KBM-7 (cell line): ENCODE data around the gene PLCH2.

ENCODE experiments used
- DNase-seq: peaks from one replicate; pipeline ENCODE4 v3.0.0-alpha.2; 2015
- in situ Hi-C: fragments of 300-500 bp; cut with MboI; formaldehyde crosslinking; loops from 2 replicates; pipeline ENCODE4 v1.14.3; 2020; ENCODE audit warnings: low sequenced_read_pairs, low pct_unique_long_range_greater_than_20kb, mixed read lengths

PLCH2 gene

DNA sequence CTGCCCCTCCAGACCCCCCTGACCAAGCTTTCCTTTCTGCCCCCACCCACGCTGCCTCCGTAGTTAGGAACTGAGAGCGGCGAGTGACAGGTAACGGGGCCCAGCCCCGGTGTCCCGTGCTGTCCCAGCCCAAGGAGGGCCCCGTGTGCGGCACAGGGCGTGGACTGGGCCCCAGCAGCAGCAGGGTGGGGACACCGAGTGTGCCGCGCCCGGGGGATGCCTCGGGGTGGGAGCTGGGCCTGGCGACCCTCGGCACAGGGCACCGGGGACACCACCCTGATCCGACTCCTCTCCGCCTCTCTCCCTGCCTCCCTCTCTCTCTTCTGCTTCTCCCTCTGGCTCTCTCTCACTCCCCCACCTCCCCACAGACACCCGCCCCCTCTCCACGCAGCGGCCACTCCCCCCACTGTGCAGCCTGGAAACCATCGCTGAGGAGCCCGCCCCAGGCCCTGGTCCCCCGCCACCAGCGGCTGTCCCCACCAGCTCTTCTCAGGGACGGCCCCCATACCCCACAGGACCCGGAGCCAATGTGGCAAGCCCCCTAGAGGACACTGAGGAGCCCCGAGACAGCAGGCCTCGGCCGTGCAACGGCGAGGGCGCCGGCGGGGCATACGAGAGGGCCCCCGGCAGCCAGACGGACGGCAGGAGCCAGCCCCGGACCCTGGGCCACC lies 27.6 kb downstream of the PLCH2 start:
- no peak for DNase-seq
- in situ Hi-C loops: no loop called here

- DNase-seq: no peak
- in situ Hi-C loops: no loop called here
Observed at GRCh38 chr1:2504225-2504948, 28.3 kb downstream of the PLCH2 start.

DNA sequence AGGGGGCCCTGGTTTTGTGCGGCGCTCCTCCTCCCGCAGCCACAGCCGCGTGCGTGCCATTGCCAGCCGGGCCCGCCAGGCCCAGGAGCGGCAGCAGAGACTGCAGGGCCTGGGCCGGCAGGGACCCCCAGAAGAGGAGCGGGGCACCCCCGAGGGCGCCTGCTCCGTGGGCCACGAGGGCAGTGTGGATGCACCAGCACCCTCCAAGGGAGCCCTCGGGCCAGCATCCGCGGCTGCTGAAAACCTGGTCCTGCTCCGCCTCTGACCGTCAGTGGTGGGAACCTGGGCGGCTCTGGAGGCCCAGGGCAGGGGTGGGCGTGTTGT lies 28.8 kb downstream of the PLCH2 start:
- DNase-seq: no peak
- in situ Hi-C loops: no loop called here

- no peak for DNase-seq
- in situ Hi-C loops: no loop called here
Observed at GRCh38 chr1:2505461-2505994, 29.4 kb downstream of the PLCH2 start.

- in situ Hi-C loops: no loop called here
Observed at GRCh38 chr1:2506007-2506860, 30.1 kb downstream of the PLCH2 start.

DNA sequence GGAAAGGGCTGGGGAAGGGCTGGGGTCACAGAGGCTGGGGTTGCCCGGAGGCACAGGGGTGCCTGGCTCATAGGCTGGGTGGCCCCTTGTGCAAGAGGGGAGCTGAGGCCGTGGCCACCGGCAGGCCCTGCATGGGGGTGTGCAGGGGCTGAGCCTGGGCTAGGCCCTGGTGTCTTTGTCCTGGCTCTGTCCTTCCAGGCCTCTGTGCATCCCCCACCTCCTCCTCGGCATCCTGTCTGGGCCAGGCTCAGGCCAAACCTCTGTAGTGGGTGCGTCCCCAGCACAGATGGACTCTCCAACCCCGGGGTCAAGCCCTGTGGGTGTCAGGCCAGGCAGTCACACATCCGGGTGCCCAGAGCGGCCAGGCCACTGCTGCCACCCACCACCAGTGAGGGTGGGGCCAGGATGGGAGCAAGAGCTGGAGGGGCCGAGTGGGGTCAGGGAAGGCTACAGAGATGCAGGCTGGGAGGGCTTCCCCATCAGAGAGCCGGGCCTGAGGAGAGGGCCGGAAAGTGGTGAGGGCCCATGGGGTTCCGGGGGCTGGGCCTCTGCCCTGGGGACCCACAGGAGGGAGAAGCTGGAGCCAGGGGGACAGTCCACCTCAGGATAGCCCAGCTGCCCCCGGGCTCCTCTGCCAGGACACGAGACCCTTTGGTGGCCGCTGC lies 30.9 kb downstream of the PLCH2 start:
- no peak for DNase-seq
- in situ Hi-C loops: no loop called here

More at GRCh38 chr1:2506007-2506860, 30.1 kb downstream of the PLCH2 start:
- no peak for DNase-seq

- DNase-seq: no peak
- in situ Hi-C loops: no loop called here
Observed at GRCh38 chr1:2507744-2508155, 31.7 kb downstream of the PLCH2 start.

- DNase-seq: no peak
- in situ Hi-C loops: no loop called here
Observed at GRCh38 chr1:2508180-2508579, 32.1 kb downstream of the PLCH2 start.

GRCh38 chr1:2508751-2509150 lies 32.7 kb downstream of the PLCH2 start:
- no peak for DNase-seq
- in situ Hi-C loops: no loop called here

DNA sequence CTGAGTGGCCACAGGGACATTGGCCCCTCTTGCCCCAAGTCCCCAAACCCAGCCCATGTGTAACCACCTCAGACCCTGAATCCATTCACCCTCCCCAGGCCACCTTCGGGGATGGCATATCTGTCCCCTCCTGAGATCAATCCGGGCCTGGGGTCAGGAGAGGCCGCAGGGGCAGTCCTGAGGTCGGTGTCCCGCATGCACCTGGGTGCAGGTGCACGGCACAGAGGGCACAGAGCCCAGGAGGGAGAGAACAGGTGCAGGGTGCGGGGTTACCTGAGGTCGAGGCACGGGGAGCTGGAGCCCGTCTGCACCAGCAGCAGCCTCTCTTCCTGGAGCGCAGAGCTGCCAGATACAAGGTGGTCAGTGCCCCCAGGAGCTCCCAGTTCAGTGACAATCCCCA lies 33.5 kb downstream of the PLCH2 start:
- in situ Hi-C loops: no loop called here
- no peak for DNase-seq

DNA sequence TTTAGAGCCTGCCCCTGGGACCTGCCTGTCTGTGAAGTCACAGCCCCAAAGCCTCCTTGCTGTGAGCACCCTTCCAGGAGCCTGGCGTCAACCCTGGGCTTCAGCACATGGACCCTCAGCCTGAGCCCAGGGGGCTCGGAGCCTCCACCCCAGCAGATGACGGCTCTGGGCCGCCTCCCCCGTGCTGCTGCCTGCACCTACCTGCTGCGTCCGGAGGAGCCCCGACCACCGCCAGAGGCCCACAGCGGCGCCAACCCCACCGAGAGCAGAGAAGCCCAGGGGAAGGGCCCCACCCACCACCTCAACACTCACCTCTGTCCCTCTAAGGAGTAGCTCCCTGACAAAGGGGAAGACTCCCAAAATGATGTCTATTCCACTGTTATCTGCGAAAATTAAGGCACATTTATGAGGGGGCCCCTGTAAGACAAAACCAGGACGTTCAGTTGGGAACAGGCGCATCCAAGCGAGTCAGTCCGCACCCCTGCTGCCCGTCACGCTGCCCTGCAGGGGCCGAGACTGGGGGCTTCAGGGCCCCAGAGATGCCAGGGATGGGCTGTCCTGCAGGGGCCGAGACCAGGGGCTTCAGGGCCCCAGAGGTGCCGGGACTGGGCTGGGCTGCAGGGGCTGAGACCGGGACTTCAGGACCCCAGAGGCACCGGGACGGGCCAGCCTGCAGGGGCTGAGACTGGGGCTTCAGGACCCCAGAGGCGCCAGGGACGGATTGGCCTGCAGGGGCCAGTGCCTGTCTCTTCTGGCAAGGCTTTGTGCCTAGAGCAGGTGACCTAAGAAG lies 34.5 kb downstream of the PLCH2 start:
- no peak for DNase-seq
- in situ Hi-C loops: no loop called here

DNA sequence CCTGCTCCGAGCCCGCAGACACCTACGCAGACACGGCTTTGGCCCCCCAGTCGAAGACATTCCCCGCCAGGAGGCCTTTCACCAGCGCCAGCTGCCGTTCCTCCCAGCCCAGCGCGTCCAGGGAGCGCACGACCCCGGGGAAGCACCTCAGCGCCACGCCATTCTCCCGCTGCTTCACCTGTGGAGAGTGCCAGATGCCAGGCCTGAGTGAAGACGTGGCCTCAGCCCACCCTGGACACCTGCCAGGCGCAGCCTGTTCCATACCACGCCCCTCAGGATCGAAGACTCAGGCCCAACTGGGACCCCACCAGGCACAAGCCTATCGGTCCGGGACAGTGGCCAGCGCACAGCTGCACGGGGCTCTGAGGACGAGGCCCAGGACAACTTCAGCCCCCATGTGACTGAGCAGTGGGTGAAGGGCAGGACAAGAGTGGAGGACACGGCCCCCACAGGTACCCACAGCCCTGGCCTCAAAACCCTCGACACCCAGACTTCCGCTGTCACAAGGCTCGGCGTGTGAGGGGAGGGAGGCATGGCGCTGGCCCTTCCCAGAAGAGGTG lies 36.9 kb downstream of the PLCH2 start:
- in situ Hi-C loops: no loop called here
- no peak for DNase-seq

GRCh38 chr1:2513939-2514652 lies 38.0 kb downstream of the PLCH2 start:
- DNase-seq: no peak
- in situ Hi-C loops: no loop called here

DNA sequence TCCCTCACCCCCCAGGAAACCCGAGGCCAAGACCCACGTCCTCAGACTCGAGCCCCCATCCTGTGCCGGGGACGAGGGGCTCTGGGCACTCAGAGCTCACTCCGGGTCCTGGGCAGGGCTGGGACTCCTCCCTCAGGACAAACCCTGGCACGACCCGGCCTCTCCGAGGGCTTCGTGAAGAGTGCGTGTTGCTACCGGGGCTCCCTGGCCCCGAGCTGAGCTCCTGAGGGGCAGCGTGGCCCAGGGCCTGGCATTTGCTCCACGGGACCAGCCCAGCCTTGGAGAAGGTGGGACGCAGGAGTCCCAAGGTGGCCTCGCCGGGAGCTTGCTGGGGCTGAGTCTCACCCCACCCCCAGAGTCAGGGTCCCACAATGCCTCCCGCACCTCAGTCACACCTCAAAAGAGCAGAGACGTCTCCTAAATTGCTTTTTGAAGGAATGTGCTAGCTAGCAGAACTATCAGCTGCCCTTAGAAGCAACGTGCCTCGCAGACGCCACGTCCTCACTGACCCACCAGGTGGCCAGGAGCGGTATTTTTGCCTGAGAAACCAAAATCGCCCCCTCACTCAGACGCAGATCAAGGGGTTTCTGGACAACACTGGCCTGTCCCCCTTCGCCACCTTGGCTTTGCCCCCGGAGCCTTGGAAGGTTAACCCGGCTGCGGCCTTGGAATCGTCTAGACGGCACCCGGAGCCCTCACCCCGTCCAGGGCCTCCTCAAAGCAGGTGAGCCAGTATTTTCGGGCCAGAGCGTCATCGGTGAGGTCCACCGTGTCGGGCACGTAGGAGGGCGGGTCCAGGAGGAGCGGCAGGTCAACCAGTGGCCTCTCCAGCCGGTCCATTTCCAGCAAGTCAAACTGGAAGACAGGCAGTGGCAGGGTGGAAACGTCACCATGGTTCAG lies 39.0 kb downstream of the PLCH2 start:
- in situ Hi-C loops: no loop called here
- no peak for DNase-seq

DNA sequence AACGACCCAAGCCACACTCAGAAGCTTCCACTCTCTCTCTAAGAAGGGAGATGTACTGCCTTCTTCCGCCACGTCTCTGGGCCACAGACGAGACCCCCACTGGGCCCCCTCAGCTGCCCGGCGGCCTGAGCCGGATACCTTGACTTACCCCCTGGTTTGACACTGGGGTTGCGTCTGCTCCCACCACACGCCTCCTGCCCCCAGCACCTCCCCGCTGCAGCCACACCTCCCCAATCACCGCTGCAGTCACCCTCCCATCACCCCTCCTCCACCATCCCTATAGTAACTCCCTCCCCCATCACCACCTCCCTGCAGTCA lies 39.6 kb downstream of the PLCH2 start:
- in situ Hi-C loops: no loop called here
- DNase-seq: no peak

GRCh38 chr1:2516124-2516523 lies 40.0 kb downstream of the PLCH2 start:
- no peak for DNase-seq
- in situ Hi-C loops: no loop called here

GRCh38 chr1:2516946-2517345 lies 40.9 kb downstream of the PLCH2 start:
- in situ Hi-C loops: no loop called here
- no peak for DNase-seq
